Progenitor cell of endocrine pancreas (in vitro differentiated cells): ENCODE measurements around the gene CMBL. TPM values are rescaled to one million over a fixed set of nuclear protein-coding genes. Genes with fewer than 3 reads are reported as not detected.
"Not testable (repeated sequence)": the region's sequence is repeated elsewhere in the genome, so short reads cannot be mapped to it uniquely, and the experiment has no call there.

Experiments
- DNase-seq: peaks from one replicate; pipeline ENCODE4 v3.0.0; 2021; ENCODE audit warnings: low spot score; ENCODE audit not compliant: unreplicated experiment
- H3K27ac Mint-ChIP-seq: 2 replicates; pipeline ENCODE4 v1.8.0; 2021; ENCODE audit warnings: mild to moderate bottlenecking, moderate library complexity, mixed read lengths
- H3K27me3 Mint-ChIP-seq: 2 replicates; pipeline ENCODE4 v1.8.0; 2021; ENCODE audit warnings: mixed read lengths
- H3K36me3 Mint-ChIP-seq: 2 replicates; pipeline ENCODE4 v1.8.0; 2022; ENCODE audit warnings: mixed read lengths; ENCODE audit not compliant: insufficient read depth
- H3K4me1 Mint-ChIP-seq: 2 replicates; pipeline ENCODE4 v1.8.0; 2021; ENCODE audit warnings: low read depth, mixed read lengths
- H3K4me3 Mint-ChIP-seq: 2 replicates; pipeline ENCODE4 v1.8.0; 2021; ENCODE audit warnings: low read depth, mild to moderate bottlenecking, moderate library complexity, mixed read lengths
- H3K9me3 Mint-ChIP-seq: 2 replicates; pipeline ENCODE4 v1.8.0; 2021; ENCODE audit warnings: low read depth, mixed read lengths
- total RNA-seq: library from RNA; stranded (reverse); gene quantifications from 2 replicates; pipeline ENCODE4 v1.2.1, GENCODE V29; 2021
- TF ChIP-seq, protein P1 (sequence below): fragments of 200-600 bp; sonication (generic); IDR thresholded peaks from one replicate; pipeline ENCODE4 v1.5.0; 2021; ENCODE audit warnings: antibody characterized with exemption, mild to moderate bottlenecking; ENCODE audit not compliant: unreplicated experiment

The CMBL gene
- total RNA-seq, 1 donor from 2014 or later: 10.0 TPM

DNA sequence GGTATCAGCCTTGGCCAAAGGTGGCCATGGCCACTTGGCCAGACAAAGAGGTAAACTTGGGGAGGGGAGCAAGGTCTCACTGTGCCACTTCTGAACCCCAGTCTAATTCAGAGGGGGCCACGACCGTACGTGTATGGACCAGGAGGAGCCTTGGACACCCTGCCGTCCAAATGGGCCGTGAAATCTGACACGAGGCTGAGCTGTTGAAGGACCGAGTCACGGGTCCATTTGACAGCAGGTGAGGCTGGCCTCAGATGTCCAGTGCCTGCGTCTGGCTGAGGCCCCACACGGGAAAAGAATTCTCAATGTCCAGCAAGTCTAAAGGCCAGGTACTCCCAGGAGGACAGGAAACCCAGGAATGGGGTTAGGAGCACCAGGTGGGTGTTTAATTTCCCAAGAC is 17.7 kb downstream of the CMBL start:
- peaks cover 10% of the 10 kb centered on the region for H3K9me3 Mint-ChIP-seq
- no peak for DNase-seq
- no peaks in the 10 kb centered on the region for H3K4me1 Mint-ChIP-seq
- H3K4me3 Mint-ChIP-seq: no peak overlapping the region
- TF ChIP-seq, protein P1, sequence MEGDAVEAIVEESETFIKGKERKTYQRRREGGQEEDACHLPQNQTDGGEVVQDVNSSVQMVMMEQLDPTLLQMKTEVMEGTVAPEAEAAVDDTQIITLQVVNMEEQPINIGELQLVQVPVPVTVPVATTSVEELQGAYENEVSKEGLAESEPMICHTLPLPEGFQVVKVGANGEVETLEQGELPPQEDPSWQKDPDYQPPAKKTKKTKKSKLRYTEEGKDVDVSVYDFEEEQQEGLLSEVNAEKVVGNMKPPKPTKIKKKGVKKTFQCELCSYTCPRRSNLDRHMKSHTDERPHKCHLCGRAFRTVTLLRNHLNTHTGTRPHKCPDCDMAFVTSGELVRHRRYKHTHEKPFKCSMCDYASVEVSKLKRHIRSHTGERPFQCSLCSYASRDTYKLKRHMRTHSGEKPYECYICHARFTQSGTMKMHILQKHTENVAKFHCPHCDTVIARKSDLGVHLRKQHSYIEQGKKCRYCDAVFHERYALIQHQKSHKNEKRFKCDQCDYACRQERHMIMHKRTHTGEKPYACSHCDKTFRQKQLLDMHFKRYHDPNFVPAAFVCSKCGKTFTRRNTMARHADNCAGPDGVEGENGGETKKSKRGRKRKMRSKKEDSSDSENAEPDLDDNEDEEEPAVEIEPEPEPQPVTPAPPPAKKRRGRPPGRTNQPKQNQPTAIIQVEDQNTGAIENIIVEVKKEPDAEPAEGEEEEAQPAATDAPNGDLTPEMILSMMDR: no peak
- peaks cover 15% of the 10 kb centered on the region for H3K36me3 Mint-ChIP-seq
- H3K27ac Mint-ChIP-seq: no peak overlapping the region
- no peaks in the 10 kb centered on the region for H3K27me3 Mint-ChIP-seq

DNA sequence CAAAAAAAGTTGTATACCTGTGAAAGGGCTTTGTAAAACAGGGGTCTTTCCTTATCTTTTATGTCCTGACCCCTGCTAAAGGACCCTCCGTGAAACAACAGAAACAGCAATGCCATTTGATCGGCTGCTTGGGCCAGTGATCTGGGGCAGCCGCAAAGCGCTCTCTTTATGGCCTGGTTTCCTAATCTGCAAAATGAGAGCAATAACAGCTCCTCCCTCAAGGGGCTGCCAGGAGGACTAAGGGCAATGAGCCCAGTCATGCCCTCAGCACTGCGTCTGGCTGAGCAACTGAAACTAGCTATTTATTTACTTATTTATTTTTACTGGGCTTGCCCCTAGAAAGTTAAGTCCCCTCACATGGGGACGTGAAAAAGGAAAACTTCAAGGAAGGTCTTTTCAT is 18.3 kb downstream of the CMBL start:
- Mint-ChIP-seq H3K9me3 (peaks cover 10% of the 10 kb centered on the region), H3K4me3 (no peak overlapping the region), H3K27ac (no peak overlapping the region), H3K27me3 (no peaks in the 10 kb centered on the region), H3K36me3 (peaks cover 15% of the 10 kb centered on the region), H3K4me1 (no peaks in the 10 kb centered on the region)
- TF ChIP-seq, protein P1: no peak
- no peak for DNase-seq

DNA sequence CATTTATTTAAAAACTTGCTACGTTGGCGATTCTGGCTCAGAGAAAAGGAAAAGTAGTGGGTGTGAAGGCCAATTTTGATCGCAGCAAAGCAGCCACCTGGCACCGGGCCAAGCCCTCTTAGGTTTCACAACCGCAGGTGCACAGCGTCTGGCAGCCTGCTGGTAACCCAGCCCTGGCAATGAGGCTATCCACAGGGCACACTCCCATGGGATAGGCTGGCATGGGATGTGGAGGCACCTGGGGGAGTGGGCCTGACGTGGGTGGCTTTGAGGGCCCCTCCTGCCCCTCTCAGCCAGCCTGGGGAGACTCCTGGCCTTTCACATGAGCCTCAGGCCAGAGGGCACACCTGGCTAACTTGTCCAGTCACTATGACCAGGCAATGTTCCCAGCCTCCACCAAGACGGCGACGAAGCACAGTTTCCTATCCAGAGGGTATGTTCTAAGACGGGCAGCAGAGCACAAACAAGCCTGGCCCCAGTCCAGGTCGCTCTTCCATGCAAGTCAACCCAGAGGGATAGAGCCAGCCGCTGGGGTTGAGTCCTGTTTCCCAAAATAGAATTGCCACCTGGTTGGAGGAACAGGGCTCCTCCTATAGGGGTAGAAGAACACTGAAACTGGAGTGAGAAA is 19.0 kb downstream of the CMBL start:
- peaks cover 2% of the 10 kb centered on the region for H3K4me1 Mint-ChIP-seq
- DNase-seq: no peak
- H3K27me3 Mint-ChIP-seq: no peaks in the 10 kb centered on the region
- H3K27ac Mint-ChIP-seq: no peak overlapping the region
- H3K4me3 Mint-ChIP-seq: no peak overlapping the region
- peaks cover 7% of the 10 kb centered on the region for H3K9me3 Mint-ChIP-seq
- peaks cover 13% of the 10 kb centered on the region for H3K36me3 Mint-ChIP-seq
- TF ChIP-seq, protein P1: no peak

DNA sequence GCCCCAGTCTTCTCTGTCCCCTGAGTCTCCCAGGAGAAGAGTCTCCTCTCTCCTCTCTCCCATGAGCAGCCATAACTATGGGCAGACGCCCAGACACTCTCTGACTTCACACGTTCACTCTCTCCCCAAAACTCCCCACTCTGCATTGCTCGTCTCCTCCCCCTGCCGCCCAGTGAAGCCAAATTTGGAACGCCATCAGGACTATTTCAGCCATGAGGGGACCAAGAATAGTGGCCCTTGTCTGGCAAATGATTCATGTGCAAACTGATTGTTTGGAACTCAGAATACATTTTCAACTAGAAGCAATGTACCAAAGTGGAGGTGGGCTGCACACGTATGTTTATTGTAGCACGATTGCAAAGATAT is 20.9 kb downstream of the CMBL start:
- DNase-seq: no peak
- H3K9me3 Mint-ChIP-seq: peaks cover 6% of the 10 kb centered on the region
- H3K4me1 Mint-ChIP-seq: peaks cover 3% of the 10 kb centered on the region
- H3K36me3 Mint-ChIP-seq: peaks cover 11% of the 10 kb centered on the region
- H3K4me3 Mint-ChIP-seq: no peak overlapping the region
- no peak overlapping the region for H3K27ac Mint-ChIP-seq
- H3K27me3 Mint-ChIP-seq: no peaks in the 10 kb centered on the region
- TF ChIP-seq, protein P1: no peak

DNA sequence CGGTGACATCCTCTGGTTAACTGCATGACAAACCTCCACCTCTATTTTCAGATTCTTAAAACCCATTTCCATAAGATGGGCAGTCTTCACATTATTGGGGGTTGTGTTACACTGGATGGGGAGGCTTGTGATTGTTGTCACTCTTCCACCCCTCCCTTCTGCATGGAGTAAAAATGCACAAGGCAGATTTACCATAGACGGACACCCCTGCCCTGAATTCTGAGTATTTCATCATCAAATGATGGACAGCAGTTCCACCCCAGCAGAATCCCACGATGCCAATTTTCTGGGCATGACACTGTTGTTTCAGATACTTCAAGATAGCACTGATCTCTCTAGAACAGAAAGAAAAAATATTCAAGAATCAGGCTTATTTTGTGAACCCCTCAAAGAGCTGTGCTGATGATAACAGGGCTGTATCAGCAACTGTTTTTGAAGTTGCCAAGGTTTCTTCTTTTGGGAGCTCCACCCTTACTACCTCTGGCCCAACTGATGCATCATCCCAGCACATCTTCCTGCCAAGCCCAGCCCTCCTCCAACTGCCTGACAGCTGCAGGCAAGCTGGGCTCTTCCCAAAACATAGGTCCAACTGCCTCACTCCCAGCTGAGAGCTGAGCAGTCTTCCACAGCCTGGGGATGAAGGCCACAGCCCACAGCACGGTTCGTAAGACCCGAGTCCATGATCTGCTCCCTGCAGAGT is 21.4 kb downstream of the CMBL start:
- H3K27me3 Mint-ChIP-seq: no peaks in the 10 kb centered on the region
- peaks cover 3% of the 10 kb centered on the region for H3K4me1 Mint-ChIP-seq
- TF ChIP-seq, protein P1: no peak
- H3K36me3 Mint-ChIP-seq: peaks cover 11% of the 10 kb centered on the region
- DNase-seq: no peak
- H3K4me3 Mint-ChIP-seq: no peak overlapping the region
- H3K27ac Mint-ChIP-seq: no peak overlapping the region
- H3K9me3 Mint-ChIP-seq: peaks cover 6% of the 10 kb centered on the region

DNA sequence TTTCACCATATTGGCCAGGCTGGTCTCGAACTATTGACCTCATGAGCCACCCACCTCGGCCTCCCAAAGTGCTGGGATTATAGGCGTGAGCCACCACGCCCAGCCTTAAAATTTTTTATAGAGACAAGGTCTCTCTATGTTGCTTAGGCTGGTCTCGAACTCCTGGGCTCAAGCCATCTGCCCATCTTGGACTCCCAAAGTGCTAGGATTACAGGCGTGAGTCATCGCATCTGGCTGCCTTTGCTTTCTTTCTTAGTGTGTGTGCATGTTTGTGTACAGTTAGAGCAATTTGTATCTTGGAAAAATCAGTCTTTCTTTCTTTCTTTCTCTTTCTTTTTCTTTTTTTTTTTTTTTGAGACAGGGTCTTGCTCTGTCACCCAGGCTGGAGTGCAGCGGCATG is 22.3 kb downstream of the CMBL start:
- H3K4me1 Mint-ChIP-seq, H3K27ac Mint-ChIP-seq, DNase-seq, H3K9me3 Mint-ChIP-seq, H3K36me3 Mint-ChIP-seq, H3K4me3 Mint-ChIP-seq, H3K27me3 Mint-ChIP-seq: not testable (repeated sequence)
